K562 (cell line): ENCODE data around the gene C2orf66. TPM values are rescaled to one million over a fixed set of nuclear protein-coding genes. Genes with fewer than 3 reads are reported as not detected.

Experiments
- ATAC-seq: fragments of 200-7000 bp; cut with Tn5 transposase; 3 replicates; pipeline ENCODE4 v1.9.1; 2020; ENCODE audit warnings: moderate library complexity
- BruUV-seq: library from RNA; stranded (reverse); fragments of 400-500 nt; replicated peaks from 2 replicates; lab custom pipeline; 2021; lab: Mats Ljungman, UMichigan
- CTCF ChIA-PET: fragments of 300-600 bp; formaldehyde crosslinking; extraction: SDS; loops from one replicate; lab custom pipeline; 2021; ENCODE audit warnings: low intra/inter-chr PET ratio; lab: Yijun Ruan, JAX
- POLR2A ChIA-PET: fragments of 300-600, 350-650 bp; sonication (Branson Sonifier 250); formaldehyde crosslinking; extraction: SDS; loops from one replicate; lab custom pipeline; 2021; ENCODE audit warnings: antibody characterized with exemption, inconsistent platforms; lab: Yijun Ruan, JAX
- DNase-seq, 4 experiments: peaks; one replicate each; pipeline versions ENCODE4 v3.0.0 to v3.0.0-alpha.2; 2011 to 2018; ENCODE audit warnings: low spot score in 3 of 4, mixed read lengths in 3 of 4; ENCODE audit errors: extremely low read depth in 1 of 4
- FAIRE-seq: peaks from 2 replicates; lab custom pipeline; 2011; peaks lifted over from hg19 to GRCh38; lab: Jason Lieb, UNC
- H2AFZ ChIP-seq: 2 replicates; pipeline ENCODE4 v1.6.0; 2011; ENCODE audit warnings: low read depth, low read length, control low read depth, inconsistent platforms
- H3K27ac ChIP-seq: fragments of 200-600 bp; 3 replicates; pipeline ENCODE4 v1.8.0; 2011; ENCODE audit warnings: low read depth, mild to moderate bottlenecking, control low read depth, inconsistent platforms, low read length, moderate library complexity, mixed read lengths; ENCODE audit errors: extremely low read depth
- H3K27me3 ChIP-seq, 2 experiments: fragments of 300-600 bp in 1 of 2; 2 replicates in 1 of 2; 3 replicates in 1 of 2; pipeline versions ENCODE4 v1.6.0 to v1.8.0; 2011; ENCODE audit warnings: inconsistent platforms in 2 of 2, low read length in 2 of 2, mild to moderate bottlenecking in 1 of 2, mixed read lengths in 1 of 2, moderate library complexity in 1 of 2; ENCODE audit not compliant: control insufficient read depth in 2 of 2, insufficient read depth in 2 of 2
- H3K36me3 ChIP-seq: fragments of 300-600 bp; 3 replicates; pipeline ENCODE4 v1.8.0; 2011; ENCODE audit warnings: mild to moderate bottlenecking, low read length, inconsistent platforms; ENCODE audit not compliant: control insufficient read depth, insufficient read depth
- H3K4me1 ChIP-seq, 2 experiments: fragments of 200-600 bp in 1 of 2; replicated peaks in 1 of 2; 2 replicates in 1 of 2; 3 replicates in 1 of 2; pipeline versions ENCODE4 v1.5.1 to v1.8.0; 2011; ENCODE audit warnings: inconsistent platforms in 2 of 2, low read length in 2 of 2, mild to moderate bottlenecking in 1 of 2, mixed read lengths in 1 of 2, moderate library complexity in 1 of 2; ENCODE audit not compliant: control insufficient read depth in 2 of 2, insufficient read depth in 2 of 2
- H3K4me2 ChIP-seq: 2 replicates; pipeline ENCODE4 v1.6.1; 2011; ENCODE audit warnings: low read length, control low read depth, inconsistent platforms, mixed read lengths; ENCODE audit not compliant: insufficient read depth
- H3K4me3 ChIP-seq: fragments of 200-600 bp; sonication (generic), shearing (Covaris generic); 2 replicates; pipeline ENCODE4 v1.5.1; 2016; ENCODE audit warnings: control low read depth, inconsistent platforms
- H3K79me2 ChIP-seq: fragments of 200-600 bp; 3 replicates; pipeline ENCODE4 v1.8.0; 2011; ENCODE audit warnings: low read length, inconsistent platforms; ENCODE audit not compliant: control insufficient read depth, insufficient read depth
- H3K9ac ChIP-seq, 2 experiments: 2 replicates each; pipeline versions ENCODE4 v1.6.0 to v1.6.1; 2011; ENCODE audit warnings: low read depth in 2 of 2, low read length in 2 of 2, control low read depth in 1 of 2, inconsistent platforms in 1 of 2, mild to moderate bottlenecking in 1 of 2, mixed read lengths in 1 of 2; ENCODE audit not compliant: insufficient read depth in 1 of 2
- H3K9me1 ChIP-seq: one replicate; pipeline ENCODE4 v1.6.0; 2011; ENCODE audit warnings: inconsistent platforms, mild to moderate bottlenecking, low read length, moderate library complexity; ENCODE audit not compliant: control insufficient read depth, insufficient read depth
- H3K9me3 ChIP-seq: replicated peaks from 2 replicates; pipeline ENCODE4 v1.5.1; 2011; ENCODE audit warnings: low read depth, low read length, inconsistent platforms; ENCODE audit not compliant: control insufficient read depth, insufficient read depth
- H4K20me1 ChIP-seq: replicated peaks from 2 replicates; pipeline ENCODE4 v1.6.1; 2011; ENCODE audit warnings: low read length, inconsistent platforms, mixed read lengths; ENCODE audit not compliant: control insufficient read depth, insufficient read depth
- ARNT ChIP-seq, 2 experiments: fragments of 450-650 bp; IDR thresholded peaks; 2 replicates each; pipeline ENCODE4 v1.6.1; 2016; ENCODE audit warnings: mild to moderate bottlenecking in 1 of 2
- ATF7 ChIP-seq: fragments of 450-650 bp; IDR thresholded peaks from 2 replicates; pipeline ENCODE4 v1.7.1; 2014; ENCODE audit warnings: mild to moderate bottlenecking, moderate library complexity
- BRCA1 ChIP-seq, 2 experiments: fragments of 450-650 bp in 1 of 2; sonication (generic) in 1 of 2; formaldehyde crosslinking in 1 of 2; IDR thresholded peaks; 2 replicates each; pipeline versions ENCODE4 v1.5.0 to v1.6.1; 2017 to 2020; ENCODE audit warnings: mild to moderate bottlenecking in 1 of 2, missing genetic modification reagents in 1 of 2
- BRD9 ChIP-seq: fragments of 450-650 bp; IDR thresholded peaks from 2 replicates; pipeline ENCODE4 v1.6.1; 2018; ENCODE audit warnings: low read depth; ENCODE audit not compliant: partially characterized antibody
- CBFA2T3 ChIP-seq: fragments of 450-650 bp; IDR thresholded peaks from 2 replicates; pipeline ENCODE4 v1.6.1; 2017
- ELF2 ChIP-seq: fragments of 250-450 bp; sonication (Bioruptor Pico); IDR thresholded peaks from 2 replicates; pipeline ENCODE4 v1.5.0; 2021; ENCODE audit warnings: mild to moderate bottlenecking
- KDM4B ChIP-seq, 2 experiments: fragments of 450-650 bp in 1 of 2; sonication (generic) in 1 of 2; IDR thresholded peaks; 2 replicates each; pipeline ENCODE4 v1.6.1; 2016 to 2017; ENCODE audit warnings: borderline replicate concordance in 2 of 2, antibody characterized with exemption in 1 of 2, low read depth in 1 of 2, mild to moderate bottlenecking in 1 of 2
- MYNN ChIP-seq, 2 experiments: sonication (generic); formaldehyde crosslinking in 1 of 2; IDR thresholded peaks; 2 replicates each; pipeline versions ENCODE4 v1.5.0 to v1.6.1; 2016 to 2020; ENCODE audit warnings: antibody characterized with exemption in 1 of 2, missing genetic modification reagents in 1 of 2
- NFIC ChIP-seq: fragments of 450-650 bp; IDR thresholded peaks from 2 replicates; pipeline ENCODE4 v1.6.1; 2017; ENCODE audit warnings: mild to moderate bottlenecking, inconsistent platforms
- PRMT5 ChIP-seq: sonication (generic); formaldehyde crosslinking; IDR thresholded peaks from 2 replicates; pipeline ENCODE4 v1.5.0; 2020; ENCODE audit warnings: missing genetic modification reagents
- SRF ChIP-seq, 2 experiments: fragments of 250-450, 450-650 bp in 1 of 2; sonication (Bioruptor Pico) in 1 of 2; sonication (generic) in 1 of 2; formaldehyde crosslinking; IDR thresholded peaks; 2 replicates each; pipeline versions ENCODE4 v1.5.0 to v1.5.1; 2020 to 2022; ENCODE audit warnings: mild to moderate bottlenecking in 1 of 2, missing genetic modification reagents in 1 of 2
- WGBS: fragments of 100-300 bp; shearing (Covaris generic); methylation state at CpG from one replicate; pipeline ENCODE4 v1.1.6; 2016; ENCODE audit warnings: low coverage, mixed read lengths; ENCODE audit not compliant: insufficient coverage; ENCODE audit errors: missing lambda C conversion rate; 5-methylcytosine and 5-hydroxymethylcytosine counted together
- in situ Hi-C: fragments of 300-500 bp; cut with MboI; formaldehyde crosslinking; loops from 4 replicates; pipeline ENCODE4 v1.15.0; 2018; ENCODE audit warnings: inconsistent platforms, mixed read lengths
- intact Hi-C: fragments of 100-400 bp; cut with micrococcal nuclease; formaldehyde crosslinking; loops from 2 replicates; pipeline ENCODE4 v1.14.2; 2022
- polyA plus RNA-seq, 8 experiments: library from polyadenylated mRNA; depleted of rRNA in 4 of 8; stranded (reverse) in 5 of 8; unstranded in 3 of 8; fragments of >200 nt; fragmentation: Nextera tagmentation in 2 of 8; fragmentation: Illumina TruSeq in 1 of 8; extraction: Ambion mirVana in 2 of 8; extraction: Trizol in 1 of 8; gene quantifications; 2 replicates each; pipeline versions ENCODE4 v1.2.1 to v1.2.3, GENCODE V29; 2011 to 2014; ENCODE audit warnings: inconsistent platforms in 1 of 8, missing spikeins in 1 of 8
- total RNA-seq, 7 experiments: library from RNA; depleted of rRNA in 6 of 7; stranded (reverse); fragments of >200 nt in 6 of 7; fragmentation: Illumina TruSeq in 2 of 7; extraction: Trizol in 2 of 7; gene quantifications; 2 replicates each; pipeline versions ENCODE4 v1.2.1 to v1.2.3, GENCODE V29; 2011 to 2021; ENCODE audit warnings: low replicate concordance in 1 of 7

C2orf66 gene
- total and polyA plus RNA-seq, 9 of the 15 experiments (the other 6 are each of a cell fraction or from before 2014, with no cell fraction given), result not detected

DNA sequence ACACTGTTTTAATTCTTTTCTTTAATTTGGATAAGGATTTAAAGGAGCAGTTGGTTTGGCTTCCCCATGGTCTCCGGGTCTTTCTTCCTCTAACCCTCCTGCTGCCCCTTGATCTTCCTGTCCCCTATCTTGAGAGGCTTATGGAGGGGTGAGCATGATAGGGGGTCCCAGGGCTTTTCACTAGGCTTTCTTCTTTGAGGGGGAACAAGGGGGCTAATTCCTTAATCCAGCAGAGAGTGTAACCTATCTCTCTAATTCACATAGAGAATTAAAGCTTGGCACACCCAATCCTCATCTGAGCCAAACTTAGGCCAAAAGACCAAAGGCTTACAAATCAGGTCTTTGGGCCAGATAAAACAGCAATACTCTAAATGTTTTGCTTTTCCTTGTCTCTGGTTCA lies 21.5 kb upstream of the C2orf66 start:
- Histone ChIP-seq H3K4me1 (no peaks in the 10 kb centered on the region), H3K9ac (no peak overlapping the region), H3K9me1 (no peaks in the 10 kb centered on the region), H3K27me3 (no peaks in the 10 kb centered on the region), H4K20me1 (no peaks in the 10 kb centered on the region)
- no peak for TF ChIP-seq SRF (CRISPR knock-in tag; IDR thresholded peaks at IDR 0.05)
- TF ChIP-seq CBFA2T3, result no peak
- TF ChIP-seq NFIC, result no peak
- TF ChIP-seq ARNT (IDR thresholded peaks at IDR 0.05), result no peak
- TF ChIP-seq MYNN (IDR thresholded peaks at IDR 0.05), result no peak
- no peak for TF ChIP-seq MYNN (CRISPR knock-in tag; IDR thresholded peaks at IDR 0.05)
- TF ChIP-seq, all 486 proteins: peak for 0
- no TSS peak for BruUV-seq
- H3K36me3 ChIP-seq, result no peaks in the 10 kb centered on the region
- ChIA-PET CTCF (no interaction called here), POLR2A (no interaction called here)
- H2AFZ ChIP-seq, result no peak overlapping the region
- H3K9me3 ChIP-seq, result no peaks in the 10 kb centered on the region
- 0% methylated on average over 1 of the region's 1 CpG for WGBS
- intact Hi-C loops (no loop called here), in situ Hi-C loops (no loop called here)
- no peak overlapping the region for H3K4me2 ChIP-seq
- H3K4me3 ChIP-seq, result no peak overlapping the region
- ATAC-seq, result no peak
- DNase-seq, result no peak
- no peak overlapping the region for H3K27ac ChIP-seq
- no peaks in the 10 kb centered on the region for H3K79me2 ChIP-seq
- FAIRE-seq, result no peak

DNA sequence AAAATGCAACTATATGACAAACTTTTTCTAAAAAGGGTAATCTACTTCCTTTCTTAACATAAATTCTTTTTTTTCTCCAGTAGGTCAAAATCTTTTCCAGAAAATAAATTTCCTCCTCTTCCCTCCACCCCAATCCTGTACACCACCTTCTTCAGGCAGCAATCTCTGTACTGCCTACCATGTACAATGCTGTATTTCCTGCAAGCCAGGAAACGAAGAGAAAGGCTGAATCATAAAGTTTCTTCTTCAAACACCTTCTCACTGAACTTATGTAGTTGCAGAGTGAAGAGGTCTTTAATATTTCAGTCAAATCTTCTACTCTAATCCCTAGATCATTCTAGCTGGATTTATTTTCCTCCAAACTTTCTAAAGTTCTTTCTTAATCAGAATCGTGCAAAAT lies 18.2 kb upstream of the C2orf66 start:
- H3K4me3 ChIP-seq, result no peak overlapping the region
- no peak overlapping the region for H2AFZ ChIP-seq
- H3K79me2 ChIP-seq, result no peaks in the 10 kb centered on the region
- H3K4me1 ChIP-seq, result no peaks in the 10 kb centered on the region
- no peak for DNase-seq
- ChIA-PET POLR2A (interaction anchor here (1.2 kb wide), 1 partner anchor 19 kb away, joined by 3 read pairs; no protein-coding TSS in a partner anchor), CTCF (no interaction called here)
- H3K9me3 ChIP-seq, result no peaks in the 10 kb centered on the region
- no peaks in the 10 kb centered on the region for H3K36me3 ChIP-seq
- H4K20me1 ChIP-seq, result no peaks in the 10 kb centered on the region
- no peak for ATAC-seq
- no peak overlapping the region for H3K4me2 ChIP-seq
- 0% methylated on average over 2 of the region's 2 CpGs for WGBS
- no peak for FAIRE-seq
- no peaks in the 10 kb centered on the region for H3K27me3 ChIP-seq
- in situ Hi-C loops, result no loop called here
- intact Hi-C loops, result no loop called here
- H3K27ac ChIP-seq, result no peak overlapping the region
- H3K9ac ChIP-seq, result no peak overlapping the region
- TF ChIP-seq ELF2 (CRISPR knock-in tag) (no peak), PRMT5 (CRISPR knock-in tag) (no peak), BRCA1 (IDR thresholded peaks at IDR 0.05) (no peak), BRCA1 (CRISPR knock-in tag; IDR thresholded peaks at IDR 0.05) (no peak), BRD9 (no peak), KDM4B (IDR thresholded peaks at IDR 0.05; ENCODE audit: borderline replicate concordance in 2 of 2, low read depth in 1 of 2) (no peak), ATF7 (no peak)
- BruUV-seq, result no TSS peak
- no peaks in the 10 kb centered on the region for H3K9me1 ChIP-seq
